KOPT-K1 (cell line): ENCODE measurements around the gene ANKLE2.

Experiments used
- H3K27ac ChIP-seq: fragments of 200-600 bp; sonication (generic); 2 replicates; pipeline ENCODE4 v1.5.1; 2016; ENCODE audit warnings: antibody characterized with exemption, mild to moderate bottlenecking, low read depth, low read length; ENCODE audit not compliant: poor library complexity, severe bottlenecking
- H3K36me3 ChIP-seq: fragments of 200-600 bp; sonication (generic); 2 replicates; pipeline ENCODE4 v1.5.1; 2017; ENCODE audit warnings: antibody characterized with exemption, mild to moderate bottlenecking, low read length, moderate library complexity; ENCODE audit not compliant: insufficient read depth
- H3K9me3 ChIP-seq: fragments of 200-600 bp; sonication (generic); 2 replicates; pipeline ENCODE4 v1.5.1; 2017; ENCODE audit warnings: antibody characterized with exemption, low read length, mild to moderate bottlenecking; ENCODE audit not compliant: insufficient read depth, poor library complexity, severe bottlenecking

ANKLE2 gene

GRCh38 chr12:132723015-132723763 is 38.4 kb downstream of the ANKLE2 start:
- Histone ChIP-seq H3K36me3 (peaks cover 98% of the 10 kb centered on the region), H3K27ac (no peak overlapping the region), H3K9me3 (no peaks in the 10 kb centered on the region)

- Histone ChIP-seq H3K27ac (no peak overlapping the region), H3K36me3 (peaks cover 98% of the 10 kb centered on the region)
Observed at GRCh38 chr12:132720606-132721345, 40.9 kb downstream of the ANKLE2 start.

GRCh38 chr12:132719954-132720324 is 41.7 kb downstream of the ANKLE2 start:
- Histone ChIP-seq H3K36me3 (peaks cover 97% of the 10 kb centered on the region), H3K27ac (no peak overlapping the region), H3K9me3 (no peaks in the 10 kb centered on the region)

More at GRCh38 chr12:132720606-132721345, 40.9 kb downstream of the ANKLE2 start:
- H3K9me3 ChIP-seq, result no peaks in the 10 kb centered on the region

- Histone ChIP-seq H3K9me3 (no peaks in the 10 kb centered on the region), H3K36me3 (peaks cover 97% of the 10 kb centered on the region), H3K27ac (no peak overlapping the region)
Observed at GRCh38 chr12:132719141-132719953, 42.3 kb downstream of the ANKLE2 start.

GRCh38 chr12:132718644-132719043 is 43.0 kb downstream of the ANKLE2 start:
- Histone ChIP-seq H3K9me3 (no peaks in the 10 kb centered on the region), H3K27ac (no peak overlapping the region), H3K36me3 (peaks cover 97% of the 10 kb centered on the region)

- Histone ChIP-seq H3K27ac (no peak overlapping the region), H3K9me3 (no peaks in the 10 kb centered on the region), H3K36me3 (peaks cover 97% of the 10 kb centered on the region)
Observed at GRCh38 chr12:132717531-132718387, 43.9 kb downstream of the ANKLE2 start.

- Histone ChIP-seq H3K9me3 (no peaks in the 10 kb centered on the region), H3K36me3 (peaks cover 89% of the 10 kb centered on the region), H3K27ac (no peak overlapping the region)
Observed at GRCh38 chr12:132717011-132717410, 44.6 kb downstream of the ANKLE2 start.

- Histone ChIP-seq H3K9me3 (no peaks in the 10 kb centered on the region), H3K27ac (no peak overlapping the region), H3K36me3 (peaks cover 83% of the 10 kb centered on the region)
Observed at GRCh38 chr12:132716356-132716755, 45.3 kb downstream of the ANKLE2 start.

GRCh38 chr12:132715874-132716273 is 45.8 kb downstream of the ANKLE2 start:
- H3K27ac ChIP-seq, result no peak overlapping the region
- peaks cover 78% of the 10 kb centered on the region for H3K36me3 ChIP-seq
- no peaks in the 10 kb centered on the region for H3K9me3 ChIP-seq

- H3K27ac ChIP-seq, result no peak overlapping the region
- H3K9me3 ChIP-seq, result no peaks in the 10 kb centered on the region
- peaks cover 57% of the 10 kb centered on the region for H3K36me3 ChIP-seq
Observed at GRCh38 chr12:132713123-132713522, 48.5 kb downstream of the ANKLE2 start.

- Histone ChIP-seq H3K27ac (peak overlapping the region; percentile 73), H3K36me3 (peaks cover 51% of the 10 kb centered on the region), H3K9me3 (no peaks in the 10 kb centered on the region)
Observed at GRCh38 chr12:132711080-132711843, 50.4 kb downstream of the ANKLE2 start.

- Histone ChIP-seq H3K27ac (peak within 1 kb of the TSS; percentile 73), H3K9me3 (no peaks in the 10 kb centered on the region), H3K36me3 (peaks cover 45% of the 10 kb centered on the region)
Observed at GRCh38 chr12:132710405-132711079, 51.1 kb downstream of the ANKLE2 start, which contains the start of gene PGAM5. TSS of gene PGAM5 (plus strand) at chr12:132710842. CDS start at chr12:132710877, 35 bp downstream.

- H3K9me3 ChIP-seq, result no peaks in the 10 kb centered on the region
- peaks cover 47% of the 10 kb centered on the region for H3K36me3 ChIP-seq
- H3K27ac ChIP-seq, result peak overlapping the region; percentile 73
Observed at GRCh38 chr12:132710043-132710404, 51.6 kb downstream of the ANKLE2 start.
